ENCODE data around the gene ARHGAP6.

GRCh38 chrX:11205796-11206195, 459.9 kb downstream of the ARHGAP6 start:
- TF ChIP-seq, protein P1, sequence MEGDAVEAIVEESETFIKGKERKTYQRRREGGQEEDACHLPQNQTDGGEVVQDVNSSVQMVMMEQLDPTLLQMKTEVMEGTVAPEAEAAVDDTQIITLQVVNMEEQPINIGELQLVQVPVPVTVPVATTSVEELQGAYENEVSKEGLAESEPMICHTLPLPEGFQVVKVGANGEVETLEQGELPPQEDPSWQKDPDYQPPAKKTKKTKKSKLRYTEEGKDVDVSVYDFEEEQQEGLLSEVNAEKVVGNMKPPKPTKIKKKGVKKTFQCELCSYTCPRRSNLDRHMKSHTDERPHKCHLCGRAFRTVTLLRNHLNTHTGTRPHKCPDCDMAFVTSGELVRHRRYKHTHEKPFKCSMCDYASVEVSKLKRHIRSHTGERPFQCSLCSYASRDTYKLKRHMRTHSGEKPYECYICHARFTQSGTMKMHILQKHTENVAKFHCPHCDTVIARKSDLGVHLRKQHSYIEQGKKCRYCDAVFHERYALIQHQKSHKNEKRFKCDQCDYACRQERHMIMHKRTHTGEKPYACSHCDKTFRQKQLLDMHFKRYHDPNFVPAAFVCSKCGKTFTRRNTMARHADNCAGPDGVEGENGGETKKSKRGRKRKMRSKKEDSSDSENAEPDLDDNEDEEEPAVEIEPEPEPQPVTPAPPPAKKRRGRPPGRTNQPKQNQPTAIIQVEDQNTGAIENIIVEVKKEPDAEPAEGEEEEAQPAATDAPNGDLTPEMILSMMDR (IDR thresholded peaks at IDR 0.05) = no peak
- TF ChIP-seq POLR2A (IDR thresholded peaks at IDR 0.05) = no peak

Measured in heart left ventricle (tissue), 13 donors.